ENCODE data around the gene POLQ. TPM values are rescaled to one million over a fixed set of nuclear protein-coding genes. Genes with fewer than 3 reads are reported as not detected.

Gene POLQ
- total and polyA plus RNA-seq, 2 of the 4 experiments (the other 2 are of a cell fraction) = 1.8 to 5.0 TPM

GRCh38 chr3:121462565-121462964 lies 83.2 kb downstream of the POLQ start:
- dilution Hi-C loops (cut with HindIII; ENCODE audit: low sequenced_read_pairs, unreplicated experiment) = no loop called here
- Histone ChIP-seq H3K79me1 (ENCODE audit: low read depth in 1 of 2, low read length in 2 of 2) (no peaks in the 10 kb centered on the region), H2BK20ac (ENCODE audit: low read depth, low read length) (no peak overlapping the region), H3K9me1 (ENCODE audit: insufficient read depth, low read length) (no peaks in the 10 kb centered on the region), H2BK120ac (ENCODE audit: low read depth, low read length) (no peak overlapping the region), H3K14ac (replicated peaks; ENCODE audit: low read depth, low read length) (no peak overlapping the region), H3K4me2 (ENCODE audit: low read depth, low read length) (peak overlapping the region; percentile 57; the same call in 1 of the 2 replicates), H2AFZ (replicated peaks; ENCODE audit: low read length, poor library complexity) (no peak overlapping the region), H3K27me3 (ENCODE audit: control insufficient read depth, insufficient read depth, low read length) (no peaks in the 10 kb centered on the region), H3K9ac (ENCODE audit: low read depth, low read length) (no peak overlapping the region), H3K4ac (ENCODE audit: low read depth, low read length) (no peak overlapping the region), H3K56ac (ENCODE audit: extremely low read depth, insufficient read depth, low read length) (no peak overlapping the region), H3K18ac (ENCODE audit: low read depth, low read length) (no peak overlapping the region), H4K8ac (ENCODE audit: low read depth in 2 of 2, low read length in 2 of 2) (no peak overlapping the region), H2BK15ac (ENCODE audit: low read depth, low read length) (no peak overlapping the region), H3K23ac (ENCODE audit: low read depth, low read length) (no peak overlapping the region), H3K4me3 (ENCODE audit: insufficient read depth, low read depth, low read length) (no peak overlapping the region), H4K5ac (ENCODE audit: low read depth, low read length) (no peak overlapping the region; the same call in 1 of the 2 replicates), H3K9me3 (ENCODE audit: control insufficient read depth, insufficient read depth, low read length) (no peaks in the 10 kb centered on the region), H2AK9ac (replicated peaks; ENCODE audit: low read depth, low read length, poor library complexity) (no peak overlapping the region), H2AK5ac (ENCODE audit: low read depth, low read length) (no peak overlapping the region), H4K91ac (ENCODE audit: insufficient read depth, low read depth, low read length) (no peak overlapping the region), H3K36me3 (ENCODE audit: control insufficient read depth, insufficient read depth, low read length) (peaks cover 4% of the 10 kb centered on the region; the same call in 1 of the 2 replicates), H3K27ac (ENCODE audit: insufficient read depth, low read length) (no peak overlapping the region), H2BK5ac (ENCODE audit: low read depth, low read length, poor library complexity, severe bottlenecking) (no peak overlapping the region), H4K20me1 (ENCODE audit: insufficient read depth, low read length) (no peaks in the 10 kb centered on the region), H3K4me1 (ENCODE audit: control insufficient read depth, insufficient read depth, low read length) (peaks cover 2% of the 10 kb centered on the region; the same call in 1 of the 2 replicates)
- BruUV-seq (replicated peaks) = no TSS peak
- no peak for DNase-seq
- no CpG with 5 or more reads among the region's 3 CpGs for whole genome bisulfite sequencing, 2 experiments (ENCODE audit: extremely low coverage in 2 of 2, insufficient read length in 1 of 2)
- ChIA-PET POLR2A (ENCODE audit: unreplicated experiment) (no interaction called here), CTCF (no interaction called here)
- intact Hi-C loops (cut with micrococcal nuclease) = no loop called here
- TF ChIP-seq RCOR1 (IDR thresholded peaks at IDR 0.05; ENCODE audit: insufficient replicate concordance, low read length) (no peak), CHD1 (IDR thresholded peaks at IDR 0.05; ENCODE audit: low read depth, low read length) (no peak), BHLHE40 (IDR thresholded peaks at IDR 0.05; ENCODE audit: low read depth, low read length) (no peak), SMC3 (IDR thresholded peaks at IDR 0.05; ENCODE audit: low read depth, low read length) (no peak), RAD21 (IDR thresholded peaks at IDR 0.05; ENCODE audit: low read length) (no peak), CEBPB (IDR thresholded peaks at IDR 0.05; ENCODE audit: low read depth, low read length) (no peak), RFX5 (IDR thresholded peaks at IDR 0.05; ENCODE audit: low read depth, low read length) (no peak), FOS (IDR thresholded peaks at IDR 0.05; ENCODE audit: low read depth, low read length) (no peak), MXI1 (IDR thresholded peaks at IDR 0.05; ENCODE audit: borderline replicate concordance, low read depth, low read length) (no peak), MAFK (IDR thresholded peaks at IDR 0.05; ENCODE audit: low read depth, low read length) (no peak)
- TF ChIP-seq, protein P1, sequence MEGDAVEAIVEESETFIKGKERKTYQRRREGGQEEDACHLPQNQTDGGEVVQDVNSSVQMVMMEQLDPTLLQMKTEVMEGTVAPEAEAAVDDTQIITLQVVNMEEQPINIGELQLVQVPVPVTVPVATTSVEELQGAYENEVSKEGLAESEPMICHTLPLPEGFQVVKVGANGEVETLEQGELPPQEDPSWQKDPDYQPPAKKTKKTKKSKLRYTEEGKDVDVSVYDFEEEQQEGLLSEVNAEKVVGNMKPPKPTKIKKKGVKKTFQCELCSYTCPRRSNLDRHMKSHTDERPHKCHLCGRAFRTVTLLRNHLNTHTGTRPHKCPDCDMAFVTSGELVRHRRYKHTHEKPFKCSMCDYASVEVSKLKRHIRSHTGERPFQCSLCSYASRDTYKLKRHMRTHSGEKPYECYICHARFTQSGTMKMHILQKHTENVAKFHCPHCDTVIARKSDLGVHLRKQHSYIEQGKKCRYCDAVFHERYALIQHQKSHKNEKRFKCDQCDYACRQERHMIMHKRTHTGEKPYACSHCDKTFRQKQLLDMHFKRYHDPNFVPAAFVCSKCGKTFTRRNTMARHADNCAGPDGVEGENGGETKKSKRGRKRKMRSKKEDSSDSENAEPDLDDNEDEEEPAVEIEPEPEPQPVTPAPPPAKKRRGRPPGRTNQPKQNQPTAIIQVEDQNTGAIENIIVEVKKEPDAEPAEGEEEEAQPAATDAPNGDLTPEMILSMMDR (conservative IDR thresholded peaks at IDR 0.05; ENCODE audit: low read depth, low read length) = no peak
- in situ Hi-C loops (cut with MboI; ENCODE audit: low sequenced_read_pairs) = no loop called here
- ATAC-seq (ENCODE audit: low read depth) = peak; percentile 61

Data from IMR-90 (cell line).